HG02759 (cell line): Measurements from ENCODE around the gene MAZ.

Experiments
- ATAC-seq: cut with Tn5 transposase; IDR thresholded peaks from one replicate; pipeline ENCODE4 v1.9.1; 2021; ENCODE audit warnings: mild to moderate bottlenecking, moderate library complexity; ENCODE audit not compliant: unreplicated experiment

MAZ gene

DNA sequence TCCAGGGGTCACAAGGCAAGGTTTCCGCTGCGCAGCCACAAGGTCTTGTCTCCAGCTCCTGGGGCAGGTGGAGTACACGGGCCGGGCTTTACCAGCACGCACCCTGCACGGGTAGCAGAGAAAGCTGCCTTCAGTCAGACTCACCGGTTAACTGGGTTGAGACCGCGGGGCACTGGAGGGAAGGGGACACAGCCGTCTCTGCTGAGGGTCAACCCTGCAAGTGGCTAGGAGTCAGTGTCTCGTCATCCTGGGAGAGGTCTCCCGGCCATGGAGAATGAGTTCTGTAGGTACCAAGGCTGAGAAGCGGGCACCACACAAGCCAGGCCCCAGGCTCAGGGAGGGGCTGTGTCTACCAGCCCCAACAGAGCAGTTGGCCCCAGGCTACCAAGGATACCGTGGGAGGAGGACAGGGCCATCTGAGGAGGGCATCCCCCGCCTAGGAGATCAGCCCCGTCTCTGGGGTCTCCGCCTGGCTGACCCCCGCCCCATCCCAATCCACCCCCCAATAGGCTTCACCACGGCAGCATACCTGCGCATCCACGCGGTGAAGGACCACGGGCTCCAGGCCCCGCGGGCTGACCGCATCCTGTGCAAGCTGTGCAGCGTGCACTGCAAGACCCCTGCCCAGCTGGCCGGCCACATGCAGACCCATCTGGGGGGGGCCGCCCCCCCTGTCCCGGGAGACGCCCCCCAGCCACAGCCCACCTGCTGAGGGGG is 2.9 kb downstream of the MAZ start:
- ATAC-seq: no peak

DNA sequence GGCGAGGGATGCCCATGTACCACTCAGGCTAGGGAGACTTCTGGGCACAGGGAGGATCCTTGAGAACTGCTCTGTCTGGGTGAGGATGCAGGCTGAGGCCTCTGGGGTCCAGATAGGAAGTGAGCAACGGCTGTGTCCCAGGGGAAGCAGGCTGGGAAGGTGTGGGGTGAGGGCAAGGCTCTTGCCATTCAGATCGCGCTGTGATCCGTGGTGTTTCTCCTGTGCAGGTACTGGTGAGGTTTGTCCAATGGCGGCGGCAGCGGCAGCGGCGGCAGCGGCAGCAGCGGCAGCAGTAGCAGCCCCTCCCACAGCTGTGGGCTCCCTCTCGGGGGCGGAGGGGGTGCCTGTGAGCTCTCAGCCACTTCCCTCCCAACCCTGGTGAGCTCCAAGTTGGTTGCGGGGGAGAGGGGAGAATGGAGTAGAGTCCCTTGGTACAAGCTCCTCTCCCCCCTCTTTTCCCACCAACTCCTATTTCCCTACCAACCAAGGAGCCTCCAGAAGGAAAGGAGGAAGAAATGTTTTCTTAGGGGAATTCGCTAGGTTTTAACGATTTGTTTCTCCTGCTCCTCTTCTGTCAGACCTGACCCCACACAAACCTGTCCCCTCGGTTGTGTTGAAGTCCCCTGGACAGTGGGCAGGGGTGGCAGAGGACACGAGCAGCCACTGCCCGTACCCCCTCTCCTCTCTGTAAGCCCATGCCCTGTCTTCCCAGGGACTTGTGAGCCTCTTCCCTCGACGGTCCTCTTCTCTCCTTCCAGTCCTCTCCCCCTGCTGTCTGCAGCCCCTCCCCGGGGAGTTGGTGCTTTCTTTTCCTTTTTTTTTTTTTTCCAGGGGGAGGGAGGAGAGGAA is 3.7 kb downstream of the MAZ start:
- ATAC-seq: no peak

GRCh38 chr16:29810699-29811169 is 4.4 kb downstream of the MAZ start:
- no peak for ATAC-seq

DNA sequence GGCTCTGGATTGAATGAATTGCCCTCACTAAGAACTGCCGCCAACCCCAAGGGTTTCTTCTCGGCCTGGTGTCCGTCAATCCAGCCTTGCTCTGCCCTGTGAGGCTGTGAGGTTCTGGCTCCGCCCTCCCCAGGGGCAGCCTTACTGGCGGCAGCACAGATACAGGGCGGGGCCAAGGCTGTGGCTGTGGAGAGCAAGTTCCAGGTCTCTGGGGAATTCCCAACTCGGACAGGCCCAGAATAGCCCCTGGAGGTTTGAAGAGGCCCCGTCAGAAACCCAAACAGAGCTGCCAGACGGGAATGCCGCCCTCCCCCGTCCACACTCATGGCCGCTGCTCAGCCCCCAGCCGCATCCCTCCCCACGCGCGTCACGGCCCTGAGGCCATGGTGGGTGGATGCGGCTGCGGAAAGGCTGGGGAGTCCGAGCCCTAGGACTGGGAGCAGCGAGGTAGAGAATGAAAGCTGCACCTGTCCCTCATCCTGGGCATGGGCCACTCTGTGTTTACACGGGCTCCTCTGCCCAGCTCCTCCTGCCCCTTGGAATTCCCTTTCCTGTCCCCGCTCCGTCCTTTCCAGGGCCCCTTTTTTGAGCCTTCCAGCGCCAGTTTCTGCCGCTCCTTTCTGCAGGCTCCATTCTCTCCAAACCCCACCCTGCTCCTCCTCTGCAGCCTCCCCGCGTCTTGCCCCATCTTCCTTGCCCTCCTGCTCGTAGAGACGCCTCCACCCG is 5.0 kb downstream of the MAZ start:
- peak; percentile 39 for ATAC-seq

DNA sequence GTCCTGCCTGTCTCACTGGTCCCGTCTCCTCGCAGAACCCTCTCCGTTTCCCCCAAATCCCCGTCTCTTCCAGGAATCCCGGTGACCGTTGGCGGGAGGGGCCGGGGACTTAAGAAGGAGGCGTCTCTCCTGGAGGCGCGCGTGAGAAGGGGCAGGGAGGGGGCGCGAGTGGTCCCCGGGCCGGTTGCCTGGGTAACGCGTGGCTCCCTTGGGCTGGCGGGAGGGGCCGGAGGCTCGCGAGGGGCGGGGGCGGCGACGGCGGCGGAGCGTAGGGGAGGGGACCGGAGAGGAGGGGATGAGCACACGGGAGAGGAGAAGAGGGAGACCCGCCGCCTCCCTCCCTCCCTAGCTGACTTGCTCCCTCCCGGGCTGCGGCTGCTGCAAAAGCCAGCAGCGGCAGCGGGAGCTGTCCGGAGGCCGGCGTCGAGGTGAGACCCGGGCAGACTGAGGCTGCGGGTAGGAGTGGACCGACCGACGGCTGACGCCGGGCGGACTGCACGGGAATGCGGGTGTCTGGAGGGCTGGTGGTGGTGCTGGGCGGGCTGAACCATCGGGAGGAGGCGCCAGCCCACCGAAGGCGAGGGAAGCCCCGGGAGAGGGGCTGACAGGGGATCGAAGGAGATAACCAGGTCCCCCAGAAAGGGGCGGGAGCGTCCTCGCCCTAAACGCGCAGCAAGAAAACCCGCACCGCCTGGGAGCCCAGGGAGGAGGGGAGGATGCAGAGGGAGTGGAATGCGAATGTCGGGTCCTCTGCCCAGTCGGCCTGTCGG is 5.8 kb downstream of the MAZ start, which contains the start of gene PRRT2:
PRRT2 (plus strand) TSS at position 298 of the 770 bp plus-strand sequence. CDS start 862 bp downstream, outside the sequence.
- no peak for ATAC-seq

- ATAC-seq: no peak
Measured at GRCh38 chr16:29812754-29813643, 6.7 kb downstream of the MAZ start.

DNA sequence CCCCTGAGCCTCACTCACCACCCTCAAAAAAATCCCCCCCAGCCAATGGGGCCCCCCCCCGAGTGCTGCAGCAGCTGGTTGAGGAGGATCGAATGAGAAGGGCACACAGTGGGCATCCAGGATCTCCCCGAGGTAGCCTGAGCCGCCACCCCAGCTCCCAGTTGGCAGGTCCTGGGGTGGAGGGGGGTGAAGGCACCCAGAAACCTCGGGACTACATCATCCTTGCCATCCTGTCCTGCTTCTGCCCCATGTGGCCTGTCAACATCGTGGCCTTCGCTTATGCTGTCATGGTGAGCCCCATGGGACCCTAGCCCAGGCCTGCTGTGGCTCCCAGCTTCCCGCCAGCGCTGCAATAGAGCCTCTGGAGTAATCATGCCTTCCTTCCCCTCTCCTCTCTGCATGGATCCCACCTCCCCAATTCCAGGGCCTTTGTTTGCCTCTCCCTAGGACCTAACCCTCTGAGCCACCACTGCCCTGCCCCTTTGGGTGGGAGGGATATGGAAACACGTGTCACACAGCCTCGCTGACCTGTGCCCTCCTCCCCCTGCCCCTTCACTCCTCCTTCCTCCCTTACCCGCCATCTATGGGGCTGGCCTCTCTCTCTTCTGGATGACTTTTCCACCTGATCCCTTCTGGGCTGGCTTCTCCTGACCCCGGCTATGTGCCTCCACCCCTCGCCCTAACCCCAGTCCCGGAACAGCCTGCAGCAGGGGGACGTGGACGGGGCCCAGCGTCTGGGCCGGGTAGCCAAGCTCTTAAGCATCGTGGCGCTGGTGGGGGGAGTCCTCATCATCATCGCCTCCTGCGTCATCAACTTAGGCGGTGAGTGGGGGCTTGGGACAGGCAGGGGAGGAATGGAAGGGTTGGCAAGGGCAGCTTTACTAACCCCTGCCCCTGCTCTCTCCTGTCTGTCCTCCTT is 7.6 kb downstream of the MAZ start:
- no peak for ATAC-seq

DNA sequence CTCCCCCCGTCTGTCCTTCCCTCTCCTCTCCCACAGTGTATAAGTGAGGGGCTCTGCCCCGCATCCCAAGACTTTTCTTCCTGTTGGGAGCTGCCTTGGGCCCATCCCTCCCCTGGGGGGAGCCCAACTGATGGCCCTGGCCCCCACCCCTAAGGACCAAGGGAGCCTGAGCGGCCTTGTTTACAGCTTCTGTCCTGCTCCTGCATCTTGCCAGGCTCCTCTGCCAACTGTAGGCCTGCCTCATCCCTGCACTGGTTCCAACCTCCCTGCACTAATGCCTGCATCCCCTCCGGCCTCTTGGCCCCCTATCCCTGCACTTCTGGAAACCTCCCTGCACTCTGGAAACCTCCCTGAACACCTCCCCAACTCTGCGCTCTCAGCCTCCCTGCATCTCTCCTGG is 8.3 kb downstream of the MAZ start:
- no peak for ATAC-seq

- ATAC-seq: no peak
Measured at GRCh38 chr16:29815032-29815721, 8.8 kb downstream of the MAZ start.

DNA sequence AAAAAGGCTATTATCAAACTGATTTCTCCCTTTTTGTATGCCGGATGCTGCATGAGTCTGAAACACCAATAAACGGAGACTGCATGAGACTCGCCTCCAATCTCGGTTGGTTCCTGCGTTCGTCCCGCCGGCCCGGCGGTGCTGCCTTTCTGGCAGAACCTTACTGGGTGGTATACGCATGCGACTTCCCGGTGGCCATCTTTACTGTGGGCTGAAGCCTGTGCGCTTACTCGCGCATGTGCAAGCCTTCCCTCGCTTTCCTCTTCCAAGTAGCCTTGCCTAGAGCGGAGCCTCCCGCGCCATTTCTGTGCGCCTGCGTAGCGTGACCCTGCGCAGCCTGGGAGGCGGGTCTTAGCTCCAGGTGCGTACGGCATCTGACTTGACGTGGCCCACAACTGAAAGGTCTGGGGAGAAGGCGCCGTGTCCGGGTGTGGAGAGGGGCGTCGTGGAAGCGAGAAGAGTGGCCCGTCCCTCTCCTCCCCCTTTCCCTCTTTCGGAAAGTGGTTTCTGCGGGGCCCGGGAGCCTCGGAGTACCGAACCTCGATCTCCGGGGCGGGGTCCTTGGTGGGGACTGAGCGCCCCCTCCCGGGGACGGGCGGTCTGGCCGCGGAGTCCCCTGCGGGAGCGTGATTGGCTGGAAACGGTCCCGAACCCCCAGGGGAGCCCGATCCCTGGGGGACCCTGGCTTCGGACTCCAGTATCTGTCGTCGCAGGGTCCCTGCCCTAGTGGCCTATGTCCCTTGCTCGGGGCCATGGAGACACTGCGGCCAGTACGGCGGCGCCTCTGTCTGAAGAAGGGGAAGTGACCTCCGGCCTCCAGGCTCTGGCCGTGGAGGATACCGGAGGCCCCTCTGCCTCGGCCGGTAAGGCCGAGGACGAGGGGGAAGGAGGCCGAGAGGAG is 9.7 kb downstream of the MAZ start, which contains the start of gene PAGR1:
PAGR1 (plus strand) TSS at position 360 of the 901 bp plus-strand sequence; CDS start at position 734, 374 bp downstream.
- peak; percentile 61 for ATAC-seq

DNA sequence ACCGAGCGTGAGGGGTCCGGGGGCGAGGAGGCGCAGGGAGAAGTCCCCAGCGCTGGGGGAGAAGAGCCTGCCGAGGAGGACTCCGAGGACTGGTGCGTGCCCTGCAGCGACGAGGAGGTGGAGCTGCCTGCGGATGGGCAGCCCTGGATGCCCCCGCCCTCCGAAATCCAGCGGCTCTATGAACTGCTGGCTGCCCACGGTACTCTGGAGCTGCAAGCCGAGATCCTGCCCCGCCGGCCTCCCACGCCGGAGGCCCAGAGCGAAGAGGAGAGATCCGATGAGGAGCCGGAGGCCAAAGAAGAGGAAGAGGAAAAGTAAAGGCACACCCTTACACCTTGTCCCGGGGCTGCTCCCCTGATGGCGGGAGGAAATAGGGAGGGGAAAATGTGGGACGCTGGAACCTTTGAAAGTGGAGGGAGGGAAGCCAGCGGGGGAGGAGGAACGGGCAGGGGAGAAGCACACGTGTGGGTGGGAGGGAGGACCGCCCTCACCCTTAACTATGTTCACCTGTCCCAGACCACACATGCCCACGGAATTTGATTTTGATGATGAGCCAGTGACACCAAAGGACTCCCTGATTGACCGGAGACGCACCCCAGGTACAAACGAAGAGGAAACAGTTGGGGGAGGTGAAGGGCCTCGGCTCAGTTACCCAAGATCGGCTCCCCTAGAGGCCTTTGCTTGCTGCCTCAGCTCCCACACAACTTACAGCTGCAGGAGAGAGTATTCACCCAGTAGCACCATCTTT is 10.5 kb downstream of the MAZ start:
- ATAC-seq: peak; percentile 8

- ATAC-seq: no peak
Measured at GRCh38 chr16:29818082-29818481, 11.8 kb downstream of the MAZ start.

- no peak for ATAC-seq
Measured at GRCh38 chr16:29819506-29819905, 13.2 kb downstream of the MAZ start.

DNA sequence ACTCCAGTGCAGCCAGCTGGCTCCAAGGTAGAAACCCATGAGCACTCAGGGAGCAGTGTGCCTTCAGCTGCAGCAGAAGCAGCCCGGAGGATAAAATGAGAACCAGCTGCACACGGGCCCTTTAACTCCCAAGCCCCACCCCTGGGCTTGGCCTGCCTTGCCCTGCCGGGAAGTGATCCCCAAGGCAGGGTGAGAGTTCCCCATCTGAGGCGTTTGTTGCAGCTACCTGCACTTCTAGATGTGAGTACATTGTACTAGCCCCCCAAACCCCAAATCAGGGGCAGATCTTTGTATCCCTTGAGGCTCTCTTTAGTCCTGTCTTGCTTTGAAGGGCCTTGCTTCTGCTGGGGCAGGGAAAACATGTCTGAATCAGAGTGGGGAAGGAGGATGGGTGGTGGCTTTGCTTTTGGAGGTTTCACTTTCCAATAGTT is 14.0 kb downstream of the MAZ start, which contains the start of gene MVP:
MVP (plus strand) TSS at position 192 of the 431 bp plus-strand sequence. CDS start 10,088 bp downstream, outside the sequence.
- no peak for ATAC-seq

GRCh38 chr16:29820730-29821642 is 14.7 kb downstream of the MAZ start:
- ATAC-seq: peak; percentile 48
